HG02973 (cell line): ENCODE results near the gene SF3B5.
"Not testable (repeated sequence)": the region's sequence is repeated elsewhere in the genome, so short reads cannot be mapped to it uniquely, and the experiment has no call there.

ENCODE experiments used
- ATAC-seq: cut with Tn5 transposase; IDR thresholded peaks from one replicate; pipeline ENCODE4 v1.9.1; 2021; ENCODE audit warnings: moderate library complexity; ENCODE audit not compliant: unreplicated experiment

Gene SF3B5

DNA sequence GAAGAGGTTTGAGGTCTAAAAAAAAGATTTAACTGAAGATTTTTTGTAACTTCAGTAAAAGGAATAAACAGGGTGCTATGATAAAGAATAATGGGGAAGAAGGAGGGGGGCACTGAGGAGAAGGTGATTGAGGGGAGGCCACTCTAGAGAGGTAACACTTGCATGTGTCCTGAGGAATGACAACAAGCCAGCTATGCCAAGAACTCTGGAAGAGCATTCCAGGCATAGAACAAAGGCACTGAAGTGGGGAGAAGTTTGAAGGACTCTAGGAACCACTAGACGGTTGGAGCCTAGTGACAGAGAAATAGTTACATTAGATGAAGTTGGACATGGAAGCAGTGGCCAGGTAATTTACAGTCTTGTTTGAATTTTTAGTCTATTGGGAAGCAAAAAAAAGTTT, 10.8 kb upstream of the SF3B5 start:
- ATAC-seq: no peak

DNA sequence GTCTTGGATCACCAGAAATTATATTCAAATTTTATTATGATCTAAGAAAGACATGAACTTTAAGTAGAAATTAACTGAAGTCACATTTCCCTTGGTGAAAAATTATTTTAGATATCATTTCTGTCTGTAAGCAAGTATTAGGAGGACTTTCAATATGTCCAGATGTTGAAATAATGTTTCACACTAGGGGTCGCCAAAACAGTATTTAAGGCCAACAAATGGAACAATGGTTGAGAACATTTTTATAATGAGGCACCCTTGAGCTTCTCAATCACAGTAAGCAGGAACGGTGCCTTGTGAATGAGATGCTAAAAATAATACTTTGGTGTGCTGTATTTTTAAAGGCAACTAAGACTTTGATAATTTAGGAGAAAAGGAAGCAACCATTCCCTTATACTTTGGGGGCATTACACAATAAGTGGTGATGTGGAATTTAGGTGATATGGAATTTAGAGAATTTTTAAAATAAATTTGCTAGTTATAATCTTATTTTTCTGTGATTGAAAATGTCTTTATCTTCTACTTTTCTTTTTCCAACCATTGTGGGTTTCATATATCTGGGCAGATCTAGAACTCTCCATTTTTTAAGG, 9.6 kb upstream of the SF3B5 start:
- ATAC-seq: peak; percentile 71

DNA sequence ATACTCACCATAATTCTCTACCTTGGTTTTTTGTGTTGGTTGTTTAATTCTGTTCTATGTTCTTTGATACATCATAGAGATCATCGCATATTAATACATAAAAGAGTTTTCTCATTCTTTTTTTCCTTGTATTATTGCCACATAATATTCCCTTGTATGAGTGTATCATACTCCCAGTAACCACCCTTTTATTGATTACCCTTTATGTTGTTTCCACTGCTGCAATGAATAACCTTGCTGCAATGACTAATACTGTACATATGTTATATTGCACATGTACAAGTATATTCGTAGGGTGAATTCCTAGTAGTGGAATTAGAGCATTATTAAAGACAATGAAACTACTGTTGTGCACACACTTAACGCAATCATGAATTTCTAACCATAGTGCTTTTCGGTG, 9.1 kb upstream of the SF3B5 start:
- no peak for ATAC-seq

DNA sequence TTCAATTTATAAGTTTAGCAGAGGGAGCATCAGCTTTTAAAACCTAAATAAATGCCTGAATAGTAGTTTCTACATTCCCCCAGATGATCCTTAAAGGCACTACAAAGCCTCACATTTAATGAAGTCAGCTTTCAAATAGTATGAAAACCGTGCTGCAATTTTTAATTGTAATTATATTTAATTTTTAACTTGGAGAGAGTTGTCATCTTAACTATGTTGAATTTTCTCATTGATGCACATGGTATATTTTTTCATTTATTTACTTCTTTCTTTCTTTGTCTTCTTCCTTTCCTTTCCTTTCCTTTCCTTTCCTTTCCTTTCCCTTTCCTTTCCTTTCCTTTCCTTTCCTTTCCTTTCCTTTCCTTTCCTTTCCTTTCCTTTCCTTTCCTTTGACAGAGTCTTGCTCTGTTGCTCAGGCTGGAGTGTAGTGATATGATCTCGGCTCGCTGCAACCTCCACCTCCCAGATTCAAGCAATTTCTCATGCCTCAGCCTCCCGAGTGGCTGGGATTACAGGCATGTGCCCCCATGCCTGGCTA, 7.7 kb upstream of the SF3B5 start:
- no peak for ATAC-seq

DNA sequence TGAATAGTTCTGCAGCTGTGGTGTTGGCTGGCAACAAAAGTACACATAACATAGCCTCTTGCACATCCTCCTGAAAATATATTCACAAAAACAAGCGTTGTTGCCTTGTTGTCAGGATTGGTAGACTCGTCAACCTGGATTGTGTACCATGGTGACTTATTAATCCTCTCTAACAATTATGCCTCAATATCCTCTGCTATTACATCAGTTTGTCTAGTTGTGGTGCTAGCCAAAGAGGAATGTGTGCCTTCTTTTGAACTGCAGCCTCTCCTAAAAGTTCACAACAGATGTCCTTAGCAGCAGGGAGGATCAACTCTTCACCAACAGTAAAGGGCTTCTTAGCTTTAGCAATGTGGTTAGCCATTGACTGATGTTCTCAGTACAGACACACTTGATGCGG, 3.6 kb upstream of the SF3B5 start:
- no peak for ATAC-seq

DNA sequence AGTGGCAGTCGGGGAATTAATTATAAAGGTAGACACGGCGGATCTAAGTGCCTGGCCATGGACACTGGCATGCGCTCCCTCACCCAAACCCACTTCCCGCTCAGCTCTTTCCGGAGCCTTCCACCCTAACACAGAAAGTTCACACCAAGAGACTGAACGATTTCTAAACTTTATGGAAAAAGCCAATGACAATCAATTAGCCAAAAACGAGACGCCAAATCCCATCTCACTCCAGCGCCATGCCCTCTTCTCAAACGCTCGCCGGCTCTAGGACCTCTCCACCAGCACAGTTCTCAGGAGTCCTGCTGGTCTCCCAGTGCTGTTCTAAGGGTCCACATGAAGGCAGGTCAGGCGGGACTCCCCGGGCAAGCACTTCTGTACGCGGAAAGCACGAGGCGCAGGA, 641 bp downstream of the SF3B5 start:
- no peak for ATAC-seq

DNA sequence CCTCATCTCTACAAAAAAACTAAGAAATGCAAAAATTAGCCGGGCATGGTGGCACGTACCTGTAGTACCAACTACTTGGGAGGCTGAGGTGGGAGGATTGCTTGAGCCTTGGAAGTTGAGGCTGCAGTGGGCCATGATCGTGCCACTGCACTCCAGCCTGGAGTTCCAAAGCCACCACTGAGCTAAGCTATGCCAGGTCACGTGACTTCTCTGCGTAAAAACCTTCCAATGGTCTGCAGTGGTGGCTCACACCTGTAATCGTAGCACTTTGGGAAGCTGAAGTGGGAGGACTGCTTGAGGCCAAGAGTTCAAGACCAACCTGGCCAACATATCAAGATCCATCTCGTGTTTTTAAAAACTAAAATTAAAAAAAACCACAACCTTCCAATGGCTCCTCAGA, 1.7 kb downstream of the SF3B5 start:
- ATAC-seq: no peak

DNA sequence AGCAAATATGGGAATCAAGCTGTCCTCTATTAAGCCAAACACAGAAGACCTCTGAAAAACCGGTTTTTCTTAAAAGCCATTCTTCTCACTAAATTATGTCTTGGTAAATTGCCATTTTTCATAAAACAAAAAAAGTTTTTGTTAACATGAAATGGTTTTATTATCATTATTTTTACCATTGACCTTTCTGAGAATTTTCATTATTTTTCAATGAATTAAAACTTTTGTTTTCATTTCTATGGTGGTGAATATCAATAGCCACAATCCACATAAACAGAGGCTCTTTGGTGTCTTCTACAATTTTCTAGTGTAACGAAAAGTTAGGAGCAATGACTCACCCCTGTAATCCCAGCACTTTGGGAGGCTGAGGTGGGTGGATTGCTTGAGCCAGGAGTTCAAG, 2.1 kb downstream of the SF3B5 start:
- no peak for ATAC-seq

DNA sequence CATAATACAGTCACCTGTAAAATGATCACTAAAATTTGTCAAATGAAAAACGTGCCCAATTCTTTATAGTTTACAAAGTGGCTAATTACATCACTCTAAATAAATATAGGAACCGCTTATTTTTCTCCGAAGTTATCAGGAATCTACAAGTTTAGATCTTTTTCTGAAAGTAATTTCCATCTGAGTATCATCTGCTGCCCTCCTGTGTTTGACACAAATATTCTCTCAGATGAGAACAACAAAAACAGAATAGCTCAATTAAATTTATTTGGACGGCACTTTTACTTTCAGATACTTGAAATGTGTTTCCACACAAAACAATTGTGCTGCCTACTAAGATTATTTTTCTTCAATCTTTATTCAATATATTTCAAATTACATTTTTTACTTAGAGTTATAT, 5.0 kb downstream of the SF3B5 start:
- no peak for ATAC-seq

DNA sequence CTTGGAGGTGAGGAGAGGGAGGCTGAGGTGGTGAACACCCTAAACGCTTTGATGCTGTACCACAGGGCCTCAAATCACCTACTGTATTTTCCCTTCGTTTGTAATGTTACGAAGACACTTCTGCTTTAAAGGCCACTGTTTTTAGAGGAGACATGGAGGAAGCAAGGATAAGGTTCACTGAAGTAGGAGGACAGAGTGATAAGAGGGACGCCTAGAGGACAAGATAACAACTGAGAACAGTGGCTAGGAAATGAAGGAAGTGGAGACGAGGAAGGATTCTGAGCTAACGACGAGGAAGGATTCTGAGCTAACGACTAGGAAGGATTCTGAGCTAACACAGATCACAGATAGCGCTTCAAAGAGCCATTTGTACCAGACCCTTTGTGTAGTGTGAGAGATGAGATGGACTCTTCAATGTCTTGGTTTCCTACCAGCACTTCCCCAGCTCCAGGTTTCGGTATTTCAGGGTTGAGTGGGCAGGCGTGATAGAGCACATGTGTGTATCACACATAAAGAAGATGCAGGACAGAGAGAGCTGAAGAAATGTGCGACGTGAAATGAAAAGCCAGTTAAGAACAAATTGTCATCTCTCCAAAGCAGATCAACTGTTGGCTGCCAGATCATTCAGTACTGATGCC, 7.5 kb downstream of the SF3B5 start:
- no peak for ATAC-seq

DNA sequence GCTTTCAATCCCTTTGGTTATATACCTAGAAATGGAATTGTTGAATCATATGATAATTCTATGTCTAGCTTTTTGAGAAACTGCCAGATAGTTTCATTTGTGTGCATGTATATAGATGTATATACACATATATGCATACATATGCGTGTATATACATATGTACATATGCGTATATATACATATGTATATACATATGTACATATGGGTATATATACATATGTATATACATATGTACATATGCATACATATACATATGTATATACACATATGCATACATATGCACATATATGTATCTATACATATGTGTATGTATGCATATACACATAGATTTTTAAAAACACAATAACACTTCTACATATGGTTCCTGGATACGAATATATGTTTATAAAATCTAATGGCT, 8.4 kb downstream of the SF3B5 start:
- no peak for ATAC-seq

DNA sequence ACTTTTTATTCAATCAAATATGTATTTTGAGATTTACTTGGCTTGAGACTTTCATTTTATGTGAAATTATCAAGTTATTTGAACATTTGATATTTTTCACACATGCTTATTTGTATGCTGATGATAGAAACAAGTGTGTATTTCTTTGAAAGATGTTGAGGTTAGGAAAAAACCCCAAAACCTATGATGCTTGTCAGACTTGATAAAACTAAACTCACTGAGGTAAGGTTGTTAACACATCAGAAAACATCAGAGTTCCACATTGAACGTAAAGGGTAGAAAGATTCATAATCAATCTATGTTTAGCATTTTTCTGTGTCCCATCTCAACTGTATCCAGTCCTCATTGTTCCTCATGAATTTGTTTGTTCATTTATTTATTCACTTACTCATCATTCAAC, 12.2 kb downstream of the SF3B5 start:
- ATAC-seq: no peak

DNA sequence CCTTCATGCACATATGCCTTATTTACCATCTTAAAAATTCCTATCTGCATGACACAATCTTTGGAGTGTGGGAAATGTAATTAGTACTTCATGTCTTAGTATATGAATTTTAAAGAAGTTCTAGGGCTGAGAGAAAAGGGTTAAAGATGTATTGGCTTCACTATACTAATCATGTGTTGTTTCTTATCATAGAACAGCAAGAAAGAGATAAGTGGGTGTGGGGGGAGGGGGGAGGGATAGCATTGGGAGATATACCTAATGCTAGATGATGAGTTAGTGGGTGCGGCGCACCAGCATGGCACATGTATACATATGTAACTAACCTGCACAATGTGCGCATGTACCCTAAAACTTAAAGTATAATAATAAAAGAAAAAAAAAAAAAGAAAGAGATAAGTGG, 13.0 kb downstream of the SF3B5 start:
- not testable (repeated sequence) for ATAC-seq

DNA sequence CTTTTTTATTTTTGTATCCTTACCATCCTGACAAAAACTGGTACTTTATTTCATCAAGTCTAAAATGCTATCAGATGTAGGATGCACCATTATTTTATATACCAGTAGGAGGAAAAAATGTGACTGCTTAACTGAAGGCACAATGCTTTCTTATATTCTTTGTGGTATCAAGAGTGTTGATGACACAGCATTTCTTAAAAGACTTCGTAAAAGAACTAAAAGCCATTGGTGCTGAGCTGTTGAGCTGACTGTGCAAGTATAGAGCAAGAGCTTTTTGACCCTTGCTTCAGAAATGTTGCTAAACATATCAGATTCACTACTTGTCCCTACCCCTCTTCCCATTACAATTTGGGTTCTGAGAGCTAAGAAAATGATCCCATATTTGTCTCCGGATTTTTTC, 17.5 kb downstream of the SF3B5 start:
- no peak for ATAC-seq

DNA sequence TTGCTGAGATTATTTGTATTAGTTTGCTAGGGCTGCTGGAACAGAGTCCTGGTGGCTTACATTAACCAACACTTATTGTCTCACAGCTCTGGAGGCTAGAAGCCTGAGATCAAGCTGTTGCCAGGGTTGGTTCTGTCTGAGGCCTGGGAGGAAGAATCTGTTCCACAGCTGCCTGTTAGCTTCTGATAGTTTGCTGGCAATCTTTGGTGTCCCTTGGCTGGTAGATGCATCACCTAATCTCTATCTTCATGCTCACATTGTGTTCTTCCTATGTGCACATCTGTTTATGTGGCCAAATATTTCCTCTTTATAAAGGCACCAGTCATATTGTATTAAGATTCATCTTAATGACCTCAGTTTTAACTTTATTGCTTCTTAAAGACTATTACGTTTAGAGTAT, 19.5 kb downstream of the SF3B5 start:
- no peak for ATAC-seq

DNA sequence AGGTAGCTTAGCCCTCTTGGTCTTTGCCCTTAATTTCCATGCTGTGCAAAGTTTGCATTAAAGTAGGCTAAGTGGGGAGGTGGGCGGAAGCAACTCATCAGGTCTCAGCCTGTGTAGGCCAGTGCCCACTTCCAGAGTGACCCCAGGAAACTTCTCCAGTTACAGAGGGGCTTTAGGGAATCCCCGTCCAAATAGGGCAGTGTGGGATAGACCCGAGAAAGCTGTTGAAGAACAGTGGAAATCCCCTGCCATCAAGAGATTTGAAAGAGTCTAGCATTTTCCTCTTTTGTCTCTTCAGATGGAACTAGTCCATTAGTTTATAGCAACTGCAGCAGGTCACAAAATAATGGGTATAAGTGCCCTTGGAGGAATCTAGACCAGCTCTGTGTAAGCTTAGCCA, 20.2 kb downstream of the SF3B5 start:
- peak; percentile 60 for ATAC-seq

DNA sequence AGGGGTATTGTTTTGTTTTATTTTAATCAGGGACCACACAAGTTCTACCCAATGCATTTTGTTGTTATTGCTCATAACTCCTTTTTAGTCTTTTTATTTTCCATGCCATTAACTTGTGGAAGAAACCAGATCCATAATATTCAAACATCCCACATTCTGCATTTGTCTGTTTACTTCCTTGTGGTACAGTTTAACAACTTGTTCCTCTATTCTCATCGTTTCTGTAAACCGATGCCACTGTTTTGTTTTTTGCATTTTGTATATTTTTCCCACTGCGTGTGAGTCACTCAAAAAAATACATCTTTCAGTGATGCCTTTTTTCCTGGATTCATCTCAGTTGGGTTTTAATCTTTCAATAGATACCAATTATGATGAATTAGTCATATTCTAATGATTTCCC, 22.3 kb downstream of the SF3B5 start:
- ATAC-seq: no peak

DNA sequence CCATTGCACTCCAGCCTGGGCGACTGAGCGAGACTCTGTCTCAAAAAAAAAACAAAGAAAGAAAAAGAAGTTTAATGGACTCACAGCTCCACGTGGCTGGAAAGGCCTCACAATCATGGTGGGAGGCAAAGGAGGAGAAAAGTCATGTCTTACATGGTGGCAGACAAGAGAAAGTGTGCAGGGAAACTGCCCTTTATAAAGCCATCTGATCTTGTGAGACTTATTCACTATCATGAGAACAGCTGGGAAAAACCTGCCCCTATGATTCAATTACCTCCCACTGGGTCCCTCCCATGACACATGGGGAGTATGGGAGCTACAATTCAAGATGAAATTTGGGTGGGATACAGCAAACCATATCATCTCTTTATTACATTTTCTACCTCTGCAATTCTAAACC, 25.9 kb downstream of the SF3B5 start:
- ATAC-seq: no peak

DNA sequence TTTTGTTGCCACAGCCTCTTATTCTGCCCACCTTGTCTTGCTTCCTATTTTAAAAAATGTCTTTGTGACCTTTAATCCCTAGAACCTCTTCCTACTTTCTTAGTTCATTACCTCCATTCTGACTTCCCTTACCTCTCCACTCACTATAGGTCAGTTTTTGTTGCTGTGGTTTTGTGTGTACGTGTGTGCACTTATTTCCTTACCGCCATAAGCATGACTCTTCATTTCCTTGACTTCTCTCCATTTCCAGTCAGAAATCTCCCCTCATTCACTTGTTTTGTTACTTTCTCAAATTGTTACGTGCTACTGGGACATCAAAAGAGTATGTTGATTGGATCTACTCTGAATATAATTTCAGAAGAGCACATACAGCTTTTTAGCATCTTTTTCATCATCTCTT, 26.6 kb downstream of the SF3B5 start:
- ATAC-seq: no peak

DNA sequence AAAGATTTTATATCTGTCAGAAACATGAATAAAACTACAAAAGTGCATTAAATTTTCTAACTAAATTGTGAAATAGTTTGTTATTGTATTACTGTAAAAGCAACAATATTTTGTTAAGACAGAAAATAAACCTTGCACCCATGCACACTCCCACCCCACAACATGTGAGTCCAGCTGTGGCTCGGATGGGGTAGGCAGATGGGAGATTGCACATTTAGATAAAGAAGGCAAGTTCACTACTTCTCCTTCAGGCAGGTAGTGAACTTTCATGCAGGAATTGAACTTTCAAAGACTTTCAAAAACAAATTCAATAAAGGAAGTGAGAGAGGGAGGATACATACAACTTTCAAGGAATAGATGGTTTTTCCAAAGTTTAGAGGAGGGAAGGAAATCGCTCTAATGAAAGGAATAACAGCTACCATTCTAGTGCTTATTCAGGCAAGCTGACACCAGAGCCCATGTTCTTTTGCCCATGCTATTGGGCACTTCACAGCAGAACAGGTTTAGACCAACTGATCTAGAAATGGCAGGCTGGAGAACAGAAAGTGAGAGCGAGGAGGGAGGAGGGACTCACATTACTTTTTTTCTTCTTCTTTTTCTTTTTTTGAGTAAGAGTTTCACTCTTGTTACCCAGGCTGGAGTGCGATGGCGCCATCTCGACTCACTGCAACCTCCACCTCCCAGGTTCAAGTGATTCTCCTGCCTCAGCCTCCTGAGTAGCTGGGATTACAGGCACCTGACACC, 28.5 kb downstream of the SF3B5 start:
- ATAC-seq: peak; percentile 37

DNA sequence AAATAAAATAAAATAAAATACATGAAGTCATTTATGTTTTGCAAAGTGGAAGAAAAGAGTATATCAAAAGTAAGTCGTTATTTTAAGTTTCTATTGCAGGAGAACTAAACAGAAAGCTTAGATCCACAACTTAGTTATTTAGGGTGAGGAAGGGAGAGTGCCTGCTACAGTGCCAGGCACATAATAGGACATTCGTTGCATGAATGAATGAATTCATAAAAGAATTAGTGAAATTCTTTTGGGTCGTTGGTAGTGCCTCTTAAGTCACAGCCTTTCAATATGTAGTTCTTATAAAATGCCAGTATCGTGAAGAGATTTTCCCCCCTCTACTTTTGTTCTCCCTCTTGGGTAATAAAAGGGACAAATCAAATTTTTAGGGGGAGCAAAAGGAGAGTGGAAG, 29.1 kb downstream of the SF3B5 start:
- ATAC-seq: no peak

DNA sequence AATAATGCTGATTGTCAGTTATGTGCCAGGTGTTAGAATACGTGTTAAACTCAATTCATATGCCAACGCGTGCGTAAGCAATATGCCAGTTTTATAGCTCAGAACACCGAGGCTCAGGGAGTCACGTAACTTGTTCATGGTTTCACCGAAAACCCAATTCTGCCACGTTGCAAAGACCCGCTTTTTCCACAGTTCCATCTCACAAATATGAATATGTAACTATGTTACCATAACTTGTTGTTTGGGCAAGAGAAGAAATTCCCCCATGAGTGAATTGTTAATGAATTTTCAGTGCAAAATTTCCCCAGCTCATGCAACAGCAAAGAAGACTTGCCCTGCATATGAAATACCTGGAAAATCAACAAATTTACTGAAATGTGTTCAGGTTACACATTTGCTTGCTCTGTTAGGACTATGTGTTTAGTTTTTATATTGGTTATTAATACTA, 30.1 kb downstream of the SF3B5 start:
- no peak for ATAC-seq
